Activated effector memory CD4-positive, alpha-beta T cell treated with anti-CD3 and anti-CD28 coated beads, Interleukin-2, amount 50 U/mL, for 16 hours (primary cell): ENCODE measurements around the gene RAP1GAP2.
"Not testable (repeated sequence)": the region's sequence is repeated elsewhere in the genome, so short reads cannot be mapped to it uniquely, and the experiment has no call there.

Source experiments
- DNase-seq: peaks from one replicate; pipeline ENCODE4 v3.0.0-alpha.2; 2020

Gene RAP1GAP2

DNA sequence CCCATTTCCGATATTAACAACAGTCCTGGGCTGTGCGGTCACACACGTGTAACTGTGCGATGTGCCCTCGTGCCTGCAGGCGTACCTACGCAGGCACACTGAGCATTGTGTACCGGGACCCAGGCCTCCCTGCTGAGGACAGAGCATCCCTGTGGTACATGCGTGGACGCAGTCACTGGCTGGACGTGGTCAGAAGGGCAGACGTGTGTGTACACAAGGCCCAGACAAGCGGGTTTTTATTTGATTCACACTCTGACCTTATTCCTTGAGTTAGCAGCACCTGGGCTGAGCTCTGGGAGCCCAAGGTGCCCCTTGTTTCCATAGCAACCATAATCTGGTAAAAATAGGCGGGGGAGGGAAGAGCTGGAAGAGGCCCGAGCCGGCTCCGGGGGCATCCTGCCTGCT is 19.5 kb downstream of the RAP1GAP2 start:
- DNase-seq, result no peak

GRCh38 chr17:2816688-2817087 is 20.4 kb downstream of the RAP1GAP2 start:
- DNase-seq, result no peak

- not testable (repeated sequence) for DNase-seq
These were observed 23.1 kb downstream of the RAP1GAP2 start for GRCh38 chr17:2819294-2819693.

DNA sequence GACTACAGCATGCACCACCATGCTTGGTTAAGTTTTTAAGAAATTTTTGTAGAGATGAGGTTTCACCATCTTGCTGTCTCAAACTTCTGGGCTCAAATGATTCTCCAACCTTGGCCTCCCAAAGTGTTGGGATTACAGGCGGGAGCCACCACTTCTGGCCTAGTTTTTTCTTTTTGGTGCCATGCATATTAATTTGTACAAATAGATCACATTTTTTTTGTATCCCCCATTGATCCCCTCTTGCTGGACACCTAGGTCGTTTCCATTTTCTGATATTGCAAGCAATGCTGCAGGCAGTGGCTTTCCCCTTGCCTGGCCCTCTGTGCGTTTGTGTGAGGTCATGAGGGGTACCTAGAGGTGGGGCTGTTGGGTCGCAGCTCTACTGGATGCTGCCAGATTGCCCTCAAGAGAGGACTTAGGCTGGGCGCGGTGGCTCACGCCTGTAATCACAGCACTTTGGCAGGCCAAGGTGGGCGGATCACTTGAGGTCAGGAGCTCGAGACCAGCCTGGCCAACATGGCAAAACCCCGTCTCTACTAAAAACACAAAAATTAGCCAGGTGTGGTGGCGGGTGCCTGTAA is 23.8 kb downstream of the RAP1GAP2 start:
- DNase-seq, result no peak

- DNase-seq, result no peak
These were observed 25.6 kb downstream of the RAP1GAP2 start for GRCh38 chr17:2821868-2822267.

DNA sequence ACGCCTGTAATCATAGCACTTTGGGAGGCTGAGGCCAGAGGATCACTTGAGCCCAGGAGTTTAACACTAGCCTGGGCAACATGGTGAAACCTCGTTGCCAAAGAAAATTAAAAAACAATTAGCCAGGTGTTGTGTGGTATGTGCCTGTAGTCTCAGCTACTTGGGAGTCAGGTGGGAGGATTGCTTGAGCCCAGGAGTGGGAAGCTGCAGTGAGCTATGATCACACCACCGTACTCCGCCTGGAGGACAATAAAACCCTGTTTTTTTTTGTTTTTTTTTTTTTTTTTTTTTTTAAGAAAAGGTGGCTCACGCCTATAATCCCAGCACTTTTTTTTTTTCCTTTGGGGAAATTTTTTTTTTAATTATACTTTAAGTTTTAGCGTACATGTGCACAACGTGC is 26.1 kb downstream of the RAP1GAP2 start:
- DNase-seq, result no peak

DNA sequence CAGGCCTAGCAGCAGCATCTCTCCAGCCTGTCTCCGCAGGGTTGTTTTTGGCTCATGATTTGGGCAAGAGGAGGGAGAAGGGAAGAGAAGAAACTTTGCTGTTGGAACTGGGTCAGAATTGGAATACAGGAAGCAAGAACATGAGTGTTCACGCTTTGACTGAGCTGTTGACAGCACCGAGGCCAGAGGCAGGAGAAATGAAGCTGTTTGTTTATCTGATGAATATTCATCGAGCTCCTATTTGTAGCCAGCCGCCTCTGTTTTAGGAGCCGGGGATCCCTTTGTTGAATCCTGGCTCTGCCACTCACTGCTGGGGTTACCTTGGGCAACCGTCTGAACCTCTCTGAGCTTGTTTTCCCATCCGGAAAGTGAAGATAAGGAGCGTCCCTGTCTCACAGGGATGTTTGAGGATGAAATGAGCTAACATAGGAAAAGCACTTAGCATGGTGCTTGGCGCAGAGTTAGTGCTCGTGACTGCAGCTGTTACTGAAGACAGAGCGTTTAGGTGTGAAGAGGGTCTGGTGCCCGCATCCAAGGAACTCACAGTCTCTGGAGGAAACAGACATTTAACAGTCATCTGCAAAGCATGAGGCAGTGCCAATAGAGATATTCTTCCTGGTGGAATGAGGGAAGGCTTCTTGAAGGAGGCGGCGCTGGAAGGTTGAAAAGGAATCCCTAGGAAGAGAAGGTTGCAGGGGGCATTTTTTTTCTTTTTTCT is 29.2 kb downstream of the RAP1GAP2 start:
- no peak for DNase-seq

- peak; percentile 93 for DNase-seq
These were observed 32.3 kb downstream of the RAP1GAP2 start for GRCh38 chr17:2828397-2829038.

DNA sequence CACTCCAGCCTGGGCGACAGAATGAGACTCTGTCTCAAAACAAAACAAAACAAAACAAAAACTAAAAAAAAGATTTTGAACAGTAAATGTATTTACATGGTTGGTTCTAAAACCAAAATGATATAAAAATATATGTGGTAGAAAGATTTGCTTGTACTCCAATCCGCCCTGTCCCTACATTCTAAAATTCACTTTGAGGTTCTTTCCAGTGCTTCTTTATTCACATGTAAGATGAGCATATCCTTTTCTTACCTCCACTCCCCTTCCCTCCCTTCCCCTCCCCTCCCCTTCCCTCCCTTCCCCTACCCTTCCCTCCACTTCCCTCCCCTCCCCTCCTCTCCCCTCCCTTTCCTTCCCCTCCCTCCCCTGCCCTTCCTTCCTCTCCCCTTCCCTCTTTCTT is 34.4 kb downstream of the RAP1GAP2 start:
- DNase-seq, result no peak

- no peak for DNase-seq
These were observed 39.5 kb downstream of the RAP1GAP2 start for GRCh38 chr17:2835780-2836179.

- DNase-seq, result peak; percentile 77
These were observed 40.9 kb downstream of the RAP1GAP2 start for GRCh38 chr17:2837147-2837561.

DNA sequence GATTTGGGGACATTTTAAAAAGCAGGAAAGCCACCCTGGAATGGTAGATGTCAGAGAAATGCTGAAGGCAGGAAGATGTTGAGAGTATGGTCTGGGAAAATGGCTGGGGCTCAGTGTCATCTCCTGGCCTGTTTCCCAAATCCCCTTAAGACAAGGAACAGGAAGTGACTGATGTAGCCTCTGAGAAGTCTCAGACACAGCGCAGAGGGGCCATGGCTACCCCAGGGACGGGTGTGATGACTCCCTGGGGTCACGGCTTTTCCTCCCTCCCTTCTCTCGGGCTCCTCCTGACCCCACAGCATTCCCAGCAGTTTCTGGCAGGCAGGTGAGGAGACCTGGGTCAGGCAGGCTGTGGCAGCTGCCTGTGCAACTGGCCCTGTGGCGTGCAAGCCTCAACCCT is 45.4 kb downstream of the RAP1GAP2 start:
- no peak for DNase-seq

- DNase-seq, result no peak
These were observed 46.2 kb downstream of the RAP1GAP2 start for GRCh38 chr17:2842464-2842863.

DNA sequence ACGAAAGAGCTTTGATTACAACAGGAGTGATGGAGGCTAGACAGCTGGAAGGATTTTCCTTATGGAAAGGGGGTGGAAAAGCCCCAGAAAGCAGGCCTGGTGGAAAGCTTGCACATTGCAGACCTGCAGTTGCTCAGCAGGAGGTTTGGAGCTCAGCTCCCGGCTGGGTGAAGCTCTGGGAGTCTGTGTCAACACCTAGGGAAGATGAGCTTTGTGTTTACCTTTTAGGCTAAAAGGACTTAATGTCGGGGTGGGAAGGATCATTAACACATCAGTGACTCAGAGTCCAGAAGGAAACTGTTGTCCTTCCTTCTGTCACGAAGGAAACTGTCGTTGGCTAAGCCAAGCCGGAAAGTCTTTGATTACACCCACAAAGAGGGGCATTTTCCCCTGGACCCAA is 48.2 kb downstream of the RAP1GAP2 start:
- DNase-seq, result no peak

- no peak for DNase-seq
These were observed 51.4 kb downstream of the RAP1GAP2 start for GRCh38 chr17:2847381-2848333.

GRCh38 chr17:2849327-2849670 is 53.1 kb downstream of the RAP1GAP2 start:
- no peak for DNase-seq

- DNase-seq, result no peak
These were observed 54.8 kb downstream of the RAP1GAP2 start for GRCh38 chr17:2850991-2851390.

- DNase-seq, result no peak
These were observed 55.4 kb downstream of the RAP1GAP2 start for GRCh38 chr17:2851615-2852014.

DNA sequence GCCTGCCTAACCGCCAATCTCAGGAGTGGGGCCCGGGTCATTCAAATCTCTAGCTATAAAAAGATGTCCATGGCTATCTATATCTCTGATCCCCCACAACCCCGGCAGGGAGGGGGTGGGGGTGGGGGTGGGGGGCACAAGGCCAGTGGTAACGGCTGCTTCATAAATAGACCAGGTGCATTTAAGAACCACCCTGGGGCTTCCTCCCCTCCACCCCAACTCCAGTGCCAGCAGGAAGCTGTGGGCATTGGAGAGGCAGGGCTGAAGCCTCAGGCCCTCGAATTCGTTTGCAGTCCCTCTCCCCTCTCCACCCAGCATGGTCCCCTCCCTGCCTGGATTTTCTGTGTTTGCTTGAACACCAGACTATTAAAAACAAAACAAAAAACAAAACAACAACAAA is 56.0 kb downstream of the RAP1GAP2 start:
- DNase-seq, result no peak

GRCh38 chr17:2852729-2853282 is 56.6 kb downstream of the RAP1GAP2 start:
- no peak for DNase-seq

DNA sequence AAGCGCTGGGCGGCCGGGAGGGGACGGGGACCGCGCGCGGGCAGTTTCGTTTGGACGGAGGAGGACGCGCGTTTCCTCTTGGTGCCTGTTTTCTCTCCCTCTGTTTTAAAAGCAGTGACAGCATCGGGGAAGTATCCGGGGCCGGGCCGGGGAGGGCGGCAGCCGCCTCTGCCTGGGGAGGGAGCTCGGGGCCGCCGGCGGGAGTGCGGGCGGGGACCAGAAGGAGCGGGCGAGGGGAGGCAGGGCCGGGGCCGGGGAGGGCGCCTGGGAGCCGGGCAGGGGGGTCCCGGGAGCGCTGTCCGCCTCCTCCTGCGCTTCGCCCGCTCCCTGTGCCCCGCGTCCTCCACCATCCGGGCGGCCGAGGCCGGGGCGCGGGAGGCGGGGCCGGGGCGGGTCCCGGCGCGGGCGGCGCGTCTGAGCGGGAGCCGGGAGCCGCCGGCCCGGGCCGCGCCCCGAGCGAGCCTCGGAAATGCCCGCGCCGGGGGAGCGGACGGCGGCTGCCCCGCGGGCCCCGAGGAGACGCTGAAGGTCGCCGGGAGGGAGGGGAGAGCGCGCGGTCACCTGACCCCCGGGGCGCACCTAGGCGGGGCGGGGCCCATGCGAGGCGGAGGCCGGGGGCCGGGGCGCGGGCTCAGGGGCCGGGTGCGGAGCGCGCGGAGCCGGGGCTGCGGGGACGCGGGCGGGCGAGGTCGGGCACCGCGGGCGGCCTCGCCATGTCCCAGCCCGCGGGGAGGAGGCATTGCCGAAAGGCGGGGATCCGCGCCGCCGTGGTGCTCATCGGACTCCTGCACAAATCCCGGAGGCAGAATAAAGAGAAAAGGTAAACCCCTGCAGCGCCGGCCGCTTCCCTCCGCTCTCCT is 57.3 kb downstream of the RAP1GAP2 start:
- peak; percentile 77 for DNase-seq
